Thyroid gland (tissue), 4 donors: Measurements from ENCODE around the gene LUZP2. TPM values are rescaled to one million over a fixed set of nuclear protein-coding genes. Genes with fewer than 3 reads are reported as not detected.

ENCODE experiments used
- DNase-seq, 2 donors: peaks; one replicate each; pipeline ENCODE4 v3.0.0-alpha.2; 2019
- H3K27ac ChIP-seq, 3 donors: fragments of 200-600 bp; sonication (generic); 1 replicate in 2 of 3; 2 replicates in 1 of 3; pipeline ENCODE4 v1.5.1; 2016 to 2019; ENCODE audit warnings: mild to moderate bottlenecking in 1 of 3, moderate library complexity in 1 of 3
- H3K27me3 ChIP-seq: fragments of 200-600 bp; sonication (generic); one replicate; pipeline ENCODE4 v1.5.1; 2019
- H3K36me3 ChIP-seq, 2 donors: fragments of 200-600 bp; sonication (generic); one replicate each; pipeline ENCODE4 v1.5.1; 2016 to 2019
- H3K4me1 ChIP-seq, 2 donors: fragments of 200-600 bp; sonication (generic); one replicate each; pipeline ENCODE4 v1.5.1; 2017 to 2019
- H3K4me3 ChIP-seq, 3 donors: fragments of 200-600 bp; sonication (generic); replicated peaks in 1 of 3; 1 replicate in 2 of 3; 2 replicates in 1 of 3; pipeline ENCODE4 v1.5.1; 2016; ENCODE audit warnings: mild to moderate bottlenecking in 1 of 3
- H3K9me3 ChIP-seq: fragments of 200-600 bp; sonication (generic); one replicate; pipeline ENCODE4 v1.5.1; 2017
- CTCF ChIP-seq, 6 experiments: fragments of 200-600 bp in 3 of 6; fragments of 450-650 bp in 3 of 6; sonication (generic) in 3 of 6; IDR thresholded peaks; one replicate each; pipeline ENCODE4 v1.5.1; 2016 to 2019; ENCODE audit warnings: antibody characterized with exemption in 6 of 6, mild to moderate bottlenecking in 2 of 6, inconsistent platforms in 1 of 6, moderate library complexity in 1 of 6
- POLR2A ChIP-seq, 2 donors: fragments of 450-650 bp; IDR thresholded peaks; one replicate each; pipeline ENCODE4 v1.6.1; 2017; ENCODE audit warnings: antibody characterized with exemption in 2 of 2, mild to moderate bottlenecking in 2 of 2, moderate library complexity in 1 of 2
- WGBS, 2 donors: methylation state at CpG; one replicate each; pipeline ENCODE4 v1.1.5; 2017; 5-methylcytosine and 5-hydroxymethylcytosine counted together
- intact Hi-C: fragments of 100-400 bp; cut with DNase I; formaldehyde crosslinking; loops from one replicate; pipeline ENCODE4 v1.15.1; 2023
- total RNA-seq, 4 donors: library from RNA; depleted of rRNA; stranded (reverse); fragments of >200 nt; gene quantifications; one replicate each; pipeline ENCODE4 v1.2.3, GENCODE V29; 2016

The LUZP2 gene
- total RNA-seq, 4 donors from 2014 or later, result not detected

DNA sequence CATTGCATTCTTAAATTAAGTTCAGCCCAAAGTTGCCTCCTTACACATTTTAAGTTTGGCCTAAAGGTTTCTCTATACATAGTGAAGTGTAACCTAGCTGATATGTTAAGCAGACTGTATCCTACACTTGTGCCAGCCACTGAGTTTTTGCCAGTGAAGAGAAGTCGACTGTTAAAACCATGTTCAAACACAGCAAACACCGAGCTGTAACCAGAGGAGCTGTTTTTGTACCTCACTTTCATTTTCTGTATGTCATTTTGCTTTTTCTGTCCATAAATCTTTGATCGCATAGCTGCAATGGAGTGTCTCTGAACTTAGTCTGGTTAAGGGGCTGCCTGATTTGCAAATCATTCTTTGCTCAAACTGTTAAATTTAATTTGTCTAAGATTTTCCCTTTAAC is 403.7 kb downstream of the LUZP2 start:
- TF ChIP-seq CTCF (IDR thresholded peaks at IDR 0.05) (no peak), POLR2A (IDR thresholded peaks at IDR 0.05) (no peak)

DNA sequence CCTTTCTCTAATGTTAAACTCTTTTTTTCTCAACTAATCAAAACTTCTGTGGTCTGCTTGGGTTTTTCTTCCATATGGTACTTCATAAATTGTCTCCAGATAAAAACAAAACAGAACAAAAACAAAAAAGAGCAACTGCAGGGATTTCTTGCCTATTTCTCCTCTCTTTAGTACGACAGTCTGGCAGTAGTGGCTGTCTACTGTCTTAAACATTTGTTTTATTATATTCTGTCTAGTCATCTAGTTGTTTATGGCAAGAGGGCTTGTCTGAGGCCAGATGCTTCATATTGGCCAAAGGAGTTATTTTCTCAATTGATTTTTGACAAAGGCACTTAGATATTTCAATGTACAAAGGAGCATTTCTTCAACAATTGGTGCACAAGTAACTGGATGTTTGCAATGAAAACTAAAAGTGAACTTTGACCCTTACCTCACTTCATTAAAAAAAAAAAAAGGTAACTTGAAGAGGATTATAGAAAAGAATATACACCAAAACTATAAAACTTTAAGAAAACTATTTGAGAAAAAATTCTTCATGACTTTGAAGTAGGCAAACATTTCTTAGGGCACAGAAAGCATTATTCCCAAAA is 404.2 kb downstream of the LUZP2 start:
- intact Hi-C loops, result no loop called here
- 80 to 87% methylated on average over 1 of the region's 1 CpG for WGBS, 2 donors
- no peak overlapping the region for H3K27ac ChIP-seq

More for the DNA sequence above, 403.7 kb downstream of the LUZP2 start:
- Histone ChIP-seq H3K27me3 (no peaks in the 10 kb centered on the region), H3K9me3 (no peaks in the 10 kb centered on the region), H3K4me3 (no peak overlapping the region), H3K27ac (no peak overlapping the region), H3K4me1 (no peaks in the 10 kb centered on the region), H3K36me3 (no peaks in the 10 kb centered on the region)
- 36 to 41% methylated on average over 3 of the region's 3 CpGs for WGBS, 2 donors
- intact Hi-C loops, result no loop called here
- DNase-seq, result no peak

GRCh38 chr11:24903555-24903954 is 406.7 kb downstream of the LUZP2 start:
- Histone ChIP-seq H3K9me3 (no peaks in the 10 kb centered on the region), H3K36me3 (no peaks in the 10 kb centered on the region), H3K4me1 (no peaks in the 10 kb centered on the region), H3K27me3 (no peaks in the 10 kb centered on the region), H3K27ac (no peak overlapping the region), H3K4me3 (no peak overlapping the region)
- TF ChIP-seq CTCF (IDR thresholded peaks at IDR 0.05) (no peak), POLR2A (IDR thresholded peaks at IDR 0.05) (no peak)
- intact Hi-C loops, result no loop called here
- no peak for DNase-seq
- WGBS, 2 donors, result 72 to 88% methylated on average over 2 of the region's 2 CpGs

More for the DNA sequence above, 404.2 kb downstream of the LUZP2 start:
- H3K36me3 ChIP-seq, result no peaks in the 10 kb centered on the region
- no peak overlapping the region for H3K4me3 ChIP-seq
- no peaks in the 10 kb centered on the region for H3K9me3 ChIP-seq
- no peaks in the 10 kb centered on the region for H3K4me1 ChIP-seq
- TF ChIP-seq CTCF (IDR thresholded peaks at IDR 0.05) (no peak), POLR2A (IDR thresholded peaks at IDR 0.05) (no peak)
- H3K27me3 ChIP-seq, result no peaks in the 10 kb centered on the region
- no peak for DNase-seq

- intact Hi-C loops, result no loop called here
- Histone ChIP-seq H3K27me3 (no peaks in the 10 kb centered on the region), H3K27ac (no peak overlapping the region), H3K4me3 (no peak overlapping the region), H3K9me3 (no peaks in the 10 kb centered on the region), H3K36me3 (no peaks in the 10 kb centered on the region), H3K4me1 (no peaks in the 10 kb centered on the region)
- no peak for TF ChIP-seq POLR2A (IDR thresholded peaks at IDR 0.05)
- TF ChIP-seq CTCF (IDR thresholded peaks at IDR 0.05), result no peak
- WGBS, 2 donors, result 83 to 94% methylated on average over 1 of the region's 1 CpG
- DNase-seq, result no peak
Observed at GRCh38 chr11:24925091-24925490, 428.2 kb downstream of the LUZP2 start.

DNA sequence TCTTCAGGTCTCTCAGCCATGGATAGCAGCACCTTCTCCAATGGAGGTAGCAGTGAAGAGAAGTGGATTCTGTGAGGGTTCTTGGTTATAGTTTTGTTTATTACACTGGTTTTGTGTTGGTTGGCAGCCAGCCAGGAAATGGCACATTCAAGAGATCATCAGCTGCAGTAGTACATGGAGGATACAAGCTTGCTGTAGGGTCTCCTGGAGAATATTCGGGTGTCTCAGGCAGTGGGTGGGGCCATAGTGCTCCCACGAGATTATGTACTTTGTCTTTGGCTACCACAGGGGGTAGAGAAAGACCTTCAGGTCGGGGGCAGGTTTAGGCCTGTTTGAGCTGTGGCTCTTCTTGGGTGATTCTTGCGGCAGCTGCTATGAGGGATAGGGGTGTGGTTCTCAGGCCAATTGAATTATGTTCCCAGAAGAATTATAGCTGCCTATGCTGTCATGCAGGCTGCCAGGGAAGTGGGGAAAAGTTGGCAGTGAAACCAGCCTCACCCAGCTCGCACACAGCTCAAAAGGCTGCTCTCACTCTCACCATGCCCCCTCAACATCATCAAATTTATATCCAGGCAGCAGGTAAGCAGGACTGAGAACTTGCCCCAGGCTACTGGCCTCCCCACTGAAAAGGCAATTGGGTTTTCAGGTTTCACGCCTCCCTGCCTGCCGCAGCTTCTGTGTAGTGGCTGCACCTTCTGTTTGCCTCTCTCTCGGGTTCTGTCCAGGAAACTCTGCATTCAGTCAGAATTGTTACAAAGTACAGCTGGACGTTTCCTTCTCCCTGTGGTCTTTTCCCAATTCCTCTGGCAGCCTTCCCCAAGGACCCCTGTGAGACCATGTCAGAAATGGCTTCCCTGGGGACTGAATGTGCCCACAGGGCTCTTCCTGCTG is 435.5 kb downstream of the LUZP2 start:
- DNase-seq, result no peak
- no peaks in the 10 kb centered on the region for H3K27me3 ChIP-seq
- no peaks in the 10 kb centered on the region for H3K36me3 ChIP-seq
- 78 to 81% methylated on average over 9 of the region's 9 CpGs for WGBS, 2 donors
- H3K4me1 ChIP-seq, result no peaks in the 10 kb centered on the region
- H3K4me3 ChIP-seq, result no peak overlapping the region
- H3K27ac ChIP-seq, result no peak overlapping the region
- no peak for TF ChIP-seq POLR2A (IDR thresholded peaks at IDR 0.05)
- no peak for TF ChIP-seq CTCF (IDR thresholded peaks at IDR 0.05)
- intact Hi-C loops, result no loop called here
- H3K9me3 ChIP-seq, result no peaks in the 10 kb centered on the region
